ENCODE data around the gene B4GALNT3.

Gene B4GALNT3

GRCh38 chr12:541676-542324 is 82.1 kb downstream of the B4GALNT3 start:
- DNase-seq: no peak

GRCh38 chr12:542395-543113 is 82.8 kb downstream of the B4GALNT3 start:
- DNase-seq: no peak

GRCh38 chr12:543114-543451 is 83.3 kb downstream of the B4GALNT3 start:
- no peak for DNase-seq

- DNase-seq: no peak
Measured at GRCh38 chr12:544142-544541, 84.4 kb downstream of the B4GALNT3 start.

GRCh38 chr12:544941-545635 is 85.3 kb downstream of the B4GALNT3 start:
- no peak for DNase-seq

- no peak for DNase-seq
Measured at GRCh38 chr12:545835-546234, 86.1 kb downstream of the B4GALNT3 start.

GRCh38 chr12:546265-546919 is 86.7 kb downstream of the B4GALNT3 start:
- no peak for DNase-seq

- DNase-seq: peak in 1 of 2 experiments; percentile 25
Measured at GRCh38 chr12:546920-547845, 87.4 kb downstream of the B4GALNT3 start.

- DNase-seq: no peak
Measured at GRCh38 chr12:547883-548470, 88.2 kb downstream of the B4GALNT3 start.

GRCh38 chr12:549476-550082 is 89.8 kb downstream of the B4GALNT3 start:
- DNase-seq: no peak

GRCh38 chr12:550473-551260 is 90.9 kb downstream of the B4GALNT3 start:
- no peak for DNase-seq

- no peak for DNase-seq
Measured at GRCh38 chr12:552466-552865, 92.7 kb downstream of the B4GALNT3 start.

- no peak for DNase-seq
Measured at GRCh38 chr12:553216-554000, 93.7 kb downstream of the B4GALNT3 start.

- DNase-seq: no peak
Measured at GRCh38 chr12:554001-554285, 94.2 kb downstream of the B4GALNT3 start.

GRCh38 chr12:556498-556897 is 96.8 kb downstream of the B4GALNT3 start:
- no peak for DNase-seq

GRCh38 chr12:558580-558979 is 98.8 kb downstream of the B4GALNT3 start:
- DNase-seq: no peak

- DNase-seq: no peak
Measured at GRCh38 chr12:559208-559905, 99.6 kb downstream of the B4GALNT3 start.

- DNase-seq: no peak
Measured at GRCh38 chr12:559906-560455, 100.2 kb downstream of the B4GALNT3 start.

Data from cerebellar nuclear complex (tissue), 1 donor.